Mammary epithelial cell (primary cell): Measurements from ENCODE around the gene DNLZ.

ENCODE experiments used
- CTCF ChIP-seq, 2 donors: IDR thresholded peaks in 1 of 2; conservative IDR thresholded peaks in 1 of 2; 2 replicates each; pipeline ENCODE4 v1.5.1; 2011 to 2012; ENCODE audit warnings: inconsistent platforms in 2 of 2, low read length in 2 of 2, mild to moderate bottlenecking in 2 of 2, control low read depth in 1 of 2, low read depth in 1 of 2; ENCODE audit not compliant: insufficient read depth in 1 of 2; ENCODE audit errors: extremely low read depth in 1 of 2
- EZH2 ChIP-seq: IDR thresholded peaks from 2 replicates; pipeline ENCODE4 v1.6.1; 2012; ENCODE audit warnings: low read length, inconsistent platforms, borderline replicate concordance

GRCh38 chr9:136318776-136319241, 44.7 kb downstream of the DNLZ start:
- TF ChIP-seq CTCF (conservative IDR thresholded peaks at IDR 0.05 in 1 of 2, IDR thresholded peaks at IDR 0.05 in 1 of 2; ENCODE audit: extremely low read depth in 1 of 2, insufficient read depth in 1 of 2, low read depth in 1 of 2, low read length in 2 of 2) (no peak), EZH2 (no peak)
